HepG2 (cell line): Measurements from ENCODE around the gene GMPPB. TPM values are rescaled to one million over a fixed set of nuclear protein-coding genes. Genes with fewer than 3 reads are reported as not detected.

Experiments
- AKAP8 ChIP-seq: sonication (generic); formaldehyde crosslinking; IDR thresholded peaks from 2 replicates; pipeline ENCODE4 v1.5.1; 2020; ENCODE audit warnings: mild to moderate bottlenecking, missing genetic modification reagents
- ERF ChIP-seq: IDR thresholded peaks from 2 replicates; pipeline ENCODE4 v1.6.1; 2018; ENCODE audit warnings: missing biosample characterization, missing genetic modification reagents
- FOXM1 ChIP-seq: sonication (generic); formaldehyde crosslinking; IDR thresholded peaks from 2 replicates; pipeline ENCODE4 v1.5.0; 2020; ENCODE audit warnings: missing genetic modification reagents
- GZF1 ChIP-seq: sonication (generic); formaldehyde crosslinking; IDR thresholded peaks from 2 replicates; pipeline ENCODE4 v1.5.1; 2020; ENCODE audit warnings: mild to moderate bottlenecking, missing genetic modification reagents
- KDM5A ChIP-seq: fragments of 200-600 bp; sonication (generic); IDR thresholded peaks from 2 replicates; pipeline ENCODE4 v1.7.0; 2018; ENCODE audit warnings: antibody characterized with exemption, mild to moderate bottlenecking, low read length, borderline replicate concordance
- RXRA ChIP-seq: sonication (generic); formaldehyde crosslinking; IDR thresholded peaks from 2 replicates; pipeline ENCODE4 v1.5.1; 2020; ENCODE audit warnings: missing genetic modification reagents
- RXRB ChIP-seq: IDR thresholded peaks from 2 replicates; pipeline ENCODE4 v1.6.1; 2016; ENCODE audit warnings: borderline replicate concordance, missing genetic modification reagents, missing compliant biosample characterization
- SALL1 ChIP-seq: sonication (generic); formaldehyde crosslinking; IDR thresholded peaks from 2 replicates; pipeline ENCODE4 v1.8.0; 2022; ENCODE audit warnings: mild to moderate bottlenecking, missing genetic modification reagents
- SPEN ChIP-seq: sonication (generic); formaldehyde crosslinking; IDR thresholded peaks from 2 replicates; pipeline ENCODE4 v1.5.1; 2020; ENCODE audit warnings: low read depth, mild to moderate bottlenecking, missing genetic modification reagents
- ZFP62 ChIP-seq: sonication (generic); formaldehyde crosslinking; IDR thresholded peaks from 2 replicates; pipeline ENCODE4 v1.4.0; 2020; ENCODE audit warnings: missing genetic modification reagents
- ZNF441 ChIP-seq: sonication (generic); formaldehyde crosslinking; IDR thresholded peaks from 2 replicates; pipeline ENCODE4 v1.7.0; 2021; ENCODE audit warnings: missing genetic modification reagents, borderline replicate concordance
- polyA plus RNA-seq, 8 experiments: library from polyadenylated mRNA; depleted of rRNA in 3 of 8; stranded (reverse) in 7 of 8; unstranded in 1 of 8; fragments of >200 nt; fragmentation: Illumina TruSeq in 4 of 8; extraction: Trizol in 4 of 8; gene quantifications; 2 replicates each; pipeline versions ENCODE4 v1.2.1 to v1.2.3, GENCODE V29; 2011 to 2016; ENCODE audit warnings: low read depth in 4 of 8, missing spikeins in 1 of 8, mixed read lengths in 1 of 8; ENCODE audit not compliant: insufficient read depth in 1 of 8
- total RNA-seq, 5 experiments: library from RNA; depleted of rRNA; stranded (reverse); fragments of >200 nt; fragmentation: Illumina TruSeq; extraction: Trizol; gene quantifications; 2 replicates each; pipeline ENCODE4 v1.2.3, GENCODE V29; 2016; ENCODE audit warnings: low read depth in 1 of 5
- TF ChIP-seq, protein P1 (sequence below), 2 experiments: IDR thresholded peaks; 2 replicates each; pipeline ENCODE4 v1.6.1; 2011 to 2012; ENCODE audit warnings: low read length in 2 of 2, borderline replicate concordance in 1 of 2, low read depth in 1 of 2, mild to moderate bottlenecking in 1 of 2, moderate library complexity in 1 of 2
- TF ChIP-seq, protein P2 (sequence below): sonication (generic); formaldehyde crosslinking; IDR thresholded peaks from 2 replicates; pipeline ENCODE4 v1.5.0; 2020; ENCODE audit warnings: missing genetic modification reagents
- TF ChIP-seq, protein P3 (sequence below): sonication (generic); formaldehyde crosslinking; IDR thresholded peaks from 2 replicates; pipeline ENCODE4 v1.5.1; 2020; ENCODE audit warnings: missing genetic modification reagents, mild to moderate bottlenecking, borderline replicate concordance
- TF ChIP-seq, protein P4 (sequence below): sonication (generic); formaldehyde crosslinking; IDR thresholded peaks from 2 replicates; pipeline ENCODE4 v1.4.0; 2020; ENCODE audit warnings: missing genetic modification reagents

Gene GMPPB
- total and polyA plus RNA-seq, 2 of the 13 experiments (the other 11 are each of a cell fraction or from before 2014, with no cell fraction given): 6.5 to 23.1 TPM

DNA sequence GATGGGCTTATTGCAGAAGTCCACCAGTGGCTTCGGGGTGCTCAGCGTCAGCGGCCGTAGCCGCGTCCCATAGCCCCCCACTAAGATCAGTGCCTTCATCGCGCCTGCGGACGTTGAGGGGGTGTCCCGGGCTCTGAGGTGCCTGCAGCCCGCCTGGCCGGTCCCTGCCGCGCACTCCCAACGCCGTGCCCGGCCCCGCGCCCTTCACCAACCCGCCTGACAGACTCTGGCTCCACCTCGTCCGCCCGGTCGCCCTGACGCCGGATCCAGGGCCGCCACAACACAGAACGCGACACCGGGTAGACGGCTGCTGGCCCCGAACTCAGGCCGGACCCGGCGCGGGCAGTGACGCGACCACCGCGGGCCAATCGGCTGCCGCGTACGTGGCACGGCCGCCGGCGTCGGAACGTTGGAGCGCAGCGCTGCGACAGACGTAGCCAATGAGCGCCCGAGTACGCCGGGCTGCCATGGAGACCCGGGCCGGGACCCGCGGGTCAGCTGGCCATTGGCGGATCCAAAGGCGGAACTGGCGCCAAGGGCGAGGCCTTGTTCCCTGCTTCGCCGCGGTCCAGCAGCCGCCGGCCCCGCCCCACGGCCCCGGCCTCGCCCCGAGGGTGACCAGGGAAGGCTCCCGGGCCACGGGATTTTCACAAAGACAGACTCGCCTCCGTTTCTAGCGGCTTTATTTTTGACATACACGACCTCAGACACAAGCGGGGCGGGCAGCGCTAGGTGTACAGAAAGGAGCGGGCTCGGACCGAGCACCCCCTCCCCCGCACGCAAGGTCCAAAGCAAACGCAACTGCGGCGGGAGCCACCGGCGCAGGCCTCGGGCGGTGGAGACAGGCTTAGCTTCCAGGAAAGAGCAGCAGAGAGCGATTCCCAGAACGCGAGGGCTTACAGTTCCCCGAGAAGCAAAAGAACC is at the start of gene GMPPB (continued):
- TF ChIP-seq, protein P1, sequence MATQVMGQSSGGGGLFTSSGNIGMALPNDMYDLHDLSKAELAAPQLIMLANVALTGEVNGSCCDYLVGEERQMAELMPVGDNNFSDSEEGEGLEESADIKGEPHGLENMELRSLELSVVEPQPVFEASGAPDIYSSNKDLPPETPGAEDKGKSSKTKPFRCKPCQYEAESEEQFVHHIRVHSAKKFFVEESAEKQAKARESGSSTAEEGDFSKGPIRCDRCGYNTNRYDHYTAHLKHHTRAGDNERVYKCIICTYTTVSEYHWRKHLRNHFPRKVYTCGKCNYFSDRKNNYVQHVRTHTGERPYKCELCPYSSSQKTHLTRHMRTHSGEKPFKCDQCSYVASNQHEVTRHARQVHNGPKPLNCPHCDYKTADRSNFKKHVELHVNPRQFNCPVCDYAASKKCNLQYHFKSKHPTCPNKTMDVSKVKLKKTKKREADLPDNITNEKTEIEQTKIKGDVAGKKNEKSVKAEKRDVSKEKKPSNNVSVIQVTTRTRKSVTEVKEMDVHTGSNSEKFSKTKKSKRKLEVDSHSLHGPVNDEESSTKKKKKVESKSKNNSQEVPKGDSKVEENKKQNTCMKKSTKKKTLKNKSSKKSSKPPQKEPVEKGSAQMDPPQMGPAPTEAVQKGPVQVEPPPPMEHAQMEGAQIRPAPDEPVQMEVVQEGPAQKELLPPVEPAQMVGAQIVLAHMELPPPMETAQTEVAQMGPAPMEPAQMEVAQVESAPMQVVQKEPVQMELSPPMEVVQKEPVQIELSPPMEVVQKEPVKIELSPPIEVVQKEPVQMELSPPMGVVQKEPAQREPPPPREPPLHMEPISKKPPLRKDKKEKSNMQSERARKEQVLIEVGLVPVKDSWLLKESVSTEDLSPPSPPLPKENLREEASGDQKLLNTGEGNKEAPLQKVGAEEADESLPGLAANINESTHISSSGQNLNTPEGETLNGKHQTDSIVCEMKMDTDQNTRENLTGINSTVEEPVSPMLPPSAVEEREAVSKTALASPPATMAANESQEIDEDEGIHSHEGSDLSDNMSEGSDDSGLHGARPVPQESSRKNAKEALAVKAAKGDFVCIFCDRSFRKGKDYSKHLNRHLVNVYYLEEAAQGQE (IDR thresholded peaks at IDR 0.05; ENCODE audit: borderline replicate concordance in 1 of 2, low read depth in 1 of 2, low read length in 2 of 2): no peak
- TF ChIP-seq FOXM1 (CRISPR knock-in tag) (no peak), RXRA (CRISPR knock-in tag) (peak; percentile 57; the same call in 1 of the 2 replicates), GZF1 (CRISPR knock-in tag) (no peak), ZFP62 (CRISPR knock-in tag) (no peak), SALL1 (CRISPR knock-in tag) (peak; percentile 62), ERF (CRISPR knock-in tag) (peak; percentile 16; the same call in 1 of the 2 replicates), ZNF441 (CRISPR knock-in tag) (no peak), KDM5A (peak; percentile 84), RXRB (CRISPR knock-in tag) (no peak; the same call in 1 of the 2 replicates), AKAP8 (CRISPR knock-in tag) (peak; percentile 80), SPEN (peak; percentile 77)
- TF ChIP-seq, protein P2, sequence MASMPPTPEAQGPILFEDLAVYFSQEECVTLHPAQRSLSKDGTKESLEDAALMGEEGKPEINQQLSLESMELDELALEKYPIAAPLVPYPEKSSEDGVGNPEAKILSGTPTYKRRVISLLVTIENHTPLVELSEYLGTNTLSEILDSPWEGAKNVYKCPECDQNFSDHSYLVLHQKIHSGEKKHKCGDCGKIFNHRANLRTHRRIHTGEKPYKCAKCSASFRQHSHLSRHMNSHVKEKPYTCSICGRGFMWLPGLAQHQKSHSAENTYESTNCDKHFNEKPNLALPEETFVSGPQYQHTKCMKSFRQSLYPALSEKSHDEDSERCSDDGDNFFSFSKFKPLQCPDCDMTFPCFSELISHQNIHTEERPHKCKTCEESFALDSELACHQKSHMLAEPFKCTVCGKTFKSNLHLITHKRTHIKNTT (CRISPR knock-in tag): no peak
- TF ChIP-seq, protein P3, sequence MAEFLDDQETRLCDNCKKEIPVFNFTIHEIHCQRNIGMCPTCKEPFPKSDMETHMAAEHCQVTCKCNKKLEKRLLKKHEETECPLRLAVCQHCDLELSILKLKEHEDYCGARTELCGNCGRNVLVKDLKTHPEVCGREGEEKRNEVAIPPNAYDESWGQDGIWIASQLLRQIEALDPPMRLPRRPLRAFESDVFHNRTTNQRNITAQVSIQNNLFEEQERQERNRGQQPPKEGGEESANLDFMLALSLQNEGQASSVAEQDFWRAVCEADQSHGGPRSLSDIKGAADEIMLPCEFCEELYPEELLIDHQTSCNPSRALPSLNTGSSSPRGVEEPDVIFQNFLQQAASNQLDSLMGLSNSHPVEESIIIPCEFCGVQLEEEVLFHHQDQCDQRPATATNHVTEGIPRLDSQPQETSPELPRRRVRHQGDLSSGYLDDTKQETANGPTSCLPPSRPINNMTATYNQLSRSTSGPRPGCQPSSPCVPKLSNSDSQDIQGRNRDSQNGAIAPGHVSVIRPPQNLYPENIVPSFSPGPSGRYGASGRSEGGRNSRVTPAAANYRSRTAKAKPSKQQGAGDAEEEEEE (CRISPR knock-in tag): no peak
- TF ChIP-seq, protein P4, sequence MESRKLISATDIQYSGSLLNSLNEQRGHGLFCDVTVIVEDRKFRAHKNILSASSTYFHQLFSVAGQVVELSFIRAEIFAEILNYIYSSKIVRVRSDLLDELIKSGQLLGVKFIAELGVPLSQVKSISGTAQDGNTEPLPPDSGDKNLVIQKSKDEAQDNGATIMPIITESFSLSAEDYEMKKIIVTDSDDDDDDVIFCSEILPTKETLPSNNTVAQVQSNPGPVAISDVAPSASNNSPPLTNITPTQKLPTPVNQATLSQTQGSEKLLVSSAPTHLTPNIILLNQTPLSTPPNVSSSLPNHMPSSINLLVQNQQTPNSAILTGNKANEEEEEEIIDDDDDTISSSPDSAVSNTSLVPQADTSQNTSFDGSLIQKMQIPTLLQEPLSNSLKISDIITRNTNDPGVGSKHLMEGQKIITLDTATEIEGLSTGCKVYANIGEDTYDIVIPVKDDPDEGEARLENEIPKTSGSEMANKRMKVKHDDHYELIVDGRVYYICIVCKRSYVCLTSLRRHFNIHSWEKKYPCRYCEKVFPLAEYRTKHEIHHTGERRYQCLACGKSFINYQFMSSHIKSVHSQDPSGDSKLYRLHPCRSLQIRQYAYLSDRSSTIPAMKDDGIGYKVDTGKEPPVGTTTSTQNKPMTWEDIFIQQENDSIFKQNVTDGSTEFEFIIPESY (CRISPR knock-in tag): no peak
